ENCODE measurements around the gene GRIFIN. TPM values are rescaled to one million over a fixed set of nuclear protein-coding genes. Genes with fewer than 3 reads are reported as not detected.

Gene GRIFIN
- total RNA-seq, 2 donors from 2014 or later: not detected

DNA sequence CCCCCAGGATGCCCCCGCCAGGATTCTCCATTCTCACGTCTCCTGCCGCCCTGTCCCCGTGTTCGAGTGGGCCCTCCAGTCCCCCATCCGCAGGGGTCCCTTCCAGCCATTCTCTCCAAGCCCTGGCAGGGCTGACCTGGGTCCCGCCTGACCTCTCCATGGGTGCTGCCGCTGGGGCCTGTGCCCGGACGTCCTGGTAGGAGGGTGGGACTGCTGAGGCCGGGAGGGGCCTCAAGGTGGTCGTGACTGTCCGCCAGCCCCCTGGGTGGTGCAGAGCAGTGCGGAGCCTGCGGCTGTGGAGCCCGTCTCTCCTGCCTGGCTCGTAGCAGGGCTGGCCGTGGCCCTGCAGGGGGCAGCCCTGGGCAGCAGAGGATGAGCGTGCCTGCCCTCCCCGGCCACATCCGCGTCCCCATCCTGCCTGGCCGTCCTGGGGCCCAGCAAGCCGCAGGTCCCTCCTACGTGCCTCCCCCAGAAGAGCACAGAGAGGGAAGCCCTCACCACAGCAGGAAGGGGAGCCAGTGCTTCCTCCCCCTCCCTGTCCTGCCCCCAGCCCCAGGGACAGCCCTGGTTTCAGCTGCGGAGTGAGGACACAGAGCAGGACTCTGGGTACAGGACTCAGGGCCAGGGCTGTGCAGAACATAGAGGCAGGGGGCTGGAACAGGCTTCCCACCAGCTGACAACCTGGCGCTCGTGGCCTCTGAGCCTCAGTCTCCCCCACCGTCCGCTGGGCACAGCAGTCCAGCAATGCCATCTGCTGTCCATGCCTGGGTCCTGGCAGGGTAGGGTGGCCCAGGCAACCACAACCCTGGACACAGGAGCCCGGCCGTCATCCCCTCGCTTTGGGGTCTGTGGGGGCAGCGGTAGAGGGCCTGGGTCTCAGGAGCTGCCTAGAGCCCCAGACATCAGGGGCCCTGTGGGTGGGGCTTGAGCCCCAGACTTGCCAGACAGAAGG lies 1.5 kb upstream of the GRIFIN start:
- H3K9me3 ChIP-seq: no peaks in the 10 kb centered on the region
- no peaks in the 10 kb centered on the region for H3K27me3 ChIP-seq
- no peak overlapping the region for H3K27ac ChIP-seq
- intact Hi-C loops (cut with DNase I): no loop called here
- no peaks in the 10 kb centered on the region for H3K36me3 ChIP-seq
- peaks cover 13% of the 10 kb centered on the region for H3K4me1 ChIP-seq
- TF ChIP-seq, protein P1, sequence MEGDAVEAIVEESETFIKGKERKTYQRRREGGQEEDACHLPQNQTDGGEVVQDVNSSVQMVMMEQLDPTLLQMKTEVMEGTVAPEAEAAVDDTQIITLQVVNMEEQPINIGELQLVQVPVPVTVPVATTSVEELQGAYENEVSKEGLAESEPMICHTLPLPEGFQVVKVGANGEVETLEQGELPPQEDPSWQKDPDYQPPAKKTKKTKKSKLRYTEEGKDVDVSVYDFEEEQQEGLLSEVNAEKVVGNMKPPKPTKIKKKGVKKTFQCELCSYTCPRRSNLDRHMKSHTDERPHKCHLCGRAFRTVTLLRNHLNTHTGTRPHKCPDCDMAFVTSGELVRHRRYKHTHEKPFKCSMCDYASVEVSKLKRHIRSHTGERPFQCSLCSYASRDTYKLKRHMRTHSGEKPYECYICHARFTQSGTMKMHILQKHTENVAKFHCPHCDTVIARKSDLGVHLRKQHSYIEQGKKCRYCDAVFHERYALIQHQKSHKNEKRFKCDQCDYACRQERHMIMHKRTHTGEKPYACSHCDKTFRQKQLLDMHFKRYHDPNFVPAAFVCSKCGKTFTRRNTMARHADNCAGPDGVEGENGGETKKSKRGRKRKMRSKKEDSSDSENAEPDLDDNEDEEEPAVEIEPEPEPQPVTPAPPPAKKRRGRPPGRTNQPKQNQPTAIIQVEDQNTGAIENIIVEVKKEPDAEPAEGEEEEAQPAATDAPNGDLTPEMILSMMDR (IDR thresholded peaks at IDR 0.05): peak; percentile 76
- no peak overlapping the region for H3K4me3 ChIP-seq
- peak; percentile 68 for DNase-seq
- peak overlapping the region; percentile 42 to 51 for H3K9ac ChIP-seq (ENCODE audit: low read depth in 2 of 2, low read length in 2 of 2)

DNA sequence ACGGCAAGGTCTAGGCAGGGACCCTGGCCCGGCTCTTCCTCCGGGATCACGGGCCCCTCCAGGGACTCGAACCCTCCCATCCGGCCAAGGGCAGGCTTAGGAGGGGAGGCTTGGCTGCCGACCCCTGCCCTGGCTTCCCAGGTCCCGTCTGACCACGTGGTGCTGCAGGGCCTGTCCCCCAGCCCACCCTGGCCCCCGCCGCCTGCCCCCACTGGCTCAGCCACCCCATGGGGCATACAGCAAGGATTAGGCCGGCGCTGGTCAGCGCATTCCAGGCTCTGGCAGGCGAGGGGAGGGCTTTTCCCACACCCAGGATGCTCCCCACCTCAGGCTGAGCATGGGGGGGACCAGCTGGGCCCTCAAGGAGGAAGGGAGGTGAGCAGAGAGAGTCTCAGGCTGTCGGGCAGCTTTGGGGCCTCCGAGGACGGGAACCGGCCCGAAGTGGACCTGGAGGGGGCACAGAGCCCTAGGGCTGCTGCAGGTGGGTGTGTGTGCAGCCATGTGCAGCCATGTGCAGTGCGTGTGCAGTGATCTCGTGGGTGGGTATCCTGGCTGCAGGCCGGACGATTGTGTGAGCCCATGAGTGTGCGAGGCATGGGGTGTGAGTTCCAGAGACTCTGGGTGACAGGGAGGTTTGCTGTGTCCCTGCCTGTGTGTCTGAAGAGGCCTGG lies 713 bp upstream of the GRIFIN start:
- H3K9ac ChIP-seq (ENCODE audit: low read depth in 2 of 2, low read length in 2 of 2): no peak overlapping the region
- H3K9me3 ChIP-seq: no peaks in the 10 kb centered on the region
- TF ChIP-seq, protein P1 (IDR thresholded peaks at IDR 0.05): no peak
- H3K36me3 ChIP-seq: no peaks in the 10 kb centered on the region
- no peak for DNase-seq
- peaks cover 13% of the 10 kb centered on the region for H3K4me1 ChIP-seq
- H3K27ac ChIP-seq: no peak overlapping the region
- H3K27me3 ChIP-seq: no peaks in the 10 kb centered on the region
- intact Hi-C loops (cut with DNase I): no loop called here
- no peak overlapping the region for H3K4me3 ChIP-seq

DNA sequence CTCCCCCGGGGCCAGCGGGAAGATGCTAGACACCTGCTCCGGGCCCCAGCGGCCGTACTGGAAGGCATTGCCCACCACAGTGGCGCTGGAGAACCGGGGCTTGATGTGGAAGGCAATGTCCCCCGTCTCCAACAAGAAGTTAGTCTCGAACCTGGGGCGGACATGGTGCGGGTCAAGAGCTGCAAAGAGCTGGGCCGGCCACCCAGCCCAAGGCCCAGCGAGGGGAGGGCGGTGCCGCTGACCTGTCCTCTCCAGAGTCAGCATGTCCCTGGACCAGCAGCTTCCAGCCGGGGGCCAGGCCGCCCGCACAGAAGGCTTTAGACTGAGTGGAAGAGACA lies 551 bp downstream of the GRIFIN start:
- Histone ChIP-seq H3K36me3 (no peaks in the 10 kb centered on the region), H3K4me1 (peaks cover 13% of the 10 kb centered on the region), H3K4me3 (no peak overlapping the region), H3K27ac (no peak overlapping the region), H3K9me3 (no peaks in the 10 kb centered on the region), H3K9ac (ENCODE audit: low read depth in 2 of 2, low read length in 2 of 2) (no peak overlapping the region), H3K27me3 (no peaks in the 10 kb centered on the region)
- intact Hi-C loops (cut with DNase I): no loop called here
- DNase-seq: no peak
- TF ChIP-seq, protein P1 (IDR thresholded peaks at IDR 0.05): no peak

- intact Hi-C loops (cut with DNase I): no loop called here
- H3K4me3 ChIP-seq: no peak overlapping the region
- DNase-seq: no peak
- no peak overlapping the region for H3K9ac ChIP-seq (ENCODE audit: low read depth in 2 of 2, low read length in 2 of 2)
- no peaks in the 10 kb centered on the region for H3K9me3 ChIP-seq
- no peak overlapping the region for H3K27ac ChIP-seq
- TF ChIP-seq, protein P1 (IDR thresholded peaks at IDR 0.05): no peak
- H3K36me3 ChIP-seq: no peaks in the 10 kb centered on the region
- no peaks in the 10 kb centered on the region for H3K27me3 ChIP-seq
- peaks cover 13% of the 10 kb centered on the region for H3K4me1 ChIP-seq
These were observed 1.2 kb downstream of the GRIFIN start for GRCh38 chr7:2474813-2475677.

DNA sequence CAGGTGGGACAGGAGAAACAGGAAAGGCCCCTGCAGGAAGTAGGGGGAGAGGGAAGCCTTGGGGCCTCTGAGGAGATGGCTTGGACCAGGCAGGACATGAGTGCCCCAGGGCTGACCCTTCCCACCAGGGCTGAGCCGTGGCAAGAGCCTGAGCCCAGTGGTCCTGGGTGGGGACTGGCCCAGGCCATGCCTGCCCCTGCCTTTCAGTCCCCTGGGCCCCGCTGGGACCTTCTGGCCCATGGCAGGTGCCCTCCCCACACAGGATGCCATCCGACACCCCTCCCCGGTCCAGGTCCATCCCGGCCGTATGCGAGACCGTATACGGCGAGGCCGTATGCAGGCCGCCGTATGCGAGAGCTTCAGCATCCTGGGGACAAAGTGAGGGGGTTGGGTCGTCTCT lies 2.0 kb downstream of the GRIFIN start:
- Histone ChIP-seq H3K9ac (ENCODE audit: low read depth in 2 of 2, low read length in 2 of 2) (no peak overlapping the region), H3K9me3 (no peaks in the 10 kb centered on the region), H3K27me3 (no peaks in the 10 kb centered on the region), H3K4me3 (no peak overlapping the region), H3K27ac (no peak overlapping the region), H3K4me1 (peaks cover 13% of the 10 kb centered on the region), H3K36me3 (no peaks in the 10 kb centered on the region)
- DNase-seq: no peak
- TF ChIP-seq, protein P1 (IDR thresholded peaks at IDR 0.05): no peak
- intact Hi-C loops (cut with DNase I): no loop called here

All from colonic mucosa (tissue), 4 donors.